Body of pancreas (tissue), 4 donors: ENCODE data around the gene AMOTL1. TPM values are rescaled to one million over a fixed set of nuclear protein-coding genes. Genes with fewer than 3 reads are reported as not detected.

Experiments
- ATAC-seq: fragments of 150-250 bp; one replicate; pipeline ENCODE4 v1.9.1; 2016
- DNase-seq, 4 donors: peaks; one replicate each; pipeline ENCODE4 v3.0.0-alpha.2; 2019
- H3K27ac ChIP-seq, 4 donors: fragments of 200-600 bp; sonication (generic); 1 replicate in 3 of 4; 2 replicates in 1 of 4; pipeline versions ENCODE4 v1.5.1 to v1.6.1; 2016 to 2019; ENCODE audit warnings: mild to moderate bottlenecking in 1 of 4, mixed read lengths in 1 of 4, moderate library complexity in 1 of 4
- H3K27me3 ChIP-seq, 2 donors: fragments of 200-600 bp; sonication (generic); one replicate each; pipeline ENCODE4 v1.6.0; 2016; ENCODE audit warnings: mild to moderate bottlenecking in 1 of 2
- H3K36me3 ChIP-seq, 2 donors: fragments of 200-600 bp; sonication (generic); replicated peaks in 1 of 2; 2 replicates each; pipeline ENCODE4 v1.5.1; 2016; ENCODE audit warnings: low read depth in 2 of 2; ENCODE audit not compliant: insufficient read depth in 1 of 2
- H3K4me1 ChIP-seq: fragments of 200-600 bp; sonication (generic); one replicate; pipeline ENCODE4 v1.6.0; 2016
- H3K4me3 ChIP-seq, 2 donors: fragments of 200-600 bp; sonication (generic); 1 replicate in 1 of 2; 2 replicates in 1 of 2; pipeline ENCODE4 v1.5.1; 2016 to 2019
- H3K9me3 ChIP-seq, 3 donors: fragments of 200-600 bp; sonication (generic); 1 replicate in 2 of 3; 2 replicates in 1 of 3; pipeline ENCODE4 v1.5.1; 2016
- POLR2A ChIP-seq, 3 donors: fragments of 450-650 bp; IDR thresholded peaks; one replicate each; pipeline ENCODE4 v1.6.1; 2016; ENCODE audit warnings: antibody characterized with exemption in 3 of 3, mild to moderate bottlenecking in 2 of 3
- WGBS, 2 donors: methylation state at CpG; one replicate each; pipeline ENCODE4 v1.1.5; 2017; 5-methylcytosine and 5-hydroxymethylcytosine counted together
- intact Hi-C: fragments of 100-400 bp; cut with DNase I; formaldehyde crosslinking; loops from one replicate; pipeline ENCODE4 v1.15.1; 2023
- total RNA-seq, 2 donors: library from RNA; depleted of rRNA; stranded (reverse); fragments of >200 nt; gene quantifications; one replicate each; pipeline ENCODE4 v1.1.0, GENCODE V29; 2016
- TF ChIP-seq, protein P1 (sequence below), 7 experiments: fragments of 450-650 bp in 4 of 7; fragments of 200-600 bp in 3 of 7; sonication (generic) in 3 of 7; IDR thresholded peaks; one replicate each; pipeline ENCODE4 v1.5.1; 2016 to 2019; ENCODE audit warnings: antibody characterized with exemption in 7 of 7

AMOTL1 gene
- total RNA-seq, 2 donors from 2014 or later = 20.4 to 21.5 TPM

- Histone ChIP-seq H3K27ac (no peak overlapping the region), H3K27me3 (no peaks in the 10 kb centered on the region), H3K9me3 (no peaks in the 10 kb centered on the region), H3K4me1 (no peaks in the 10 kb centered on the region), H3K36me3 (no peaks in the 10 kb centered on the region), H3K4me3 (no peak overlapping the region)
- TF ChIP-seq POLR2A (IDR thresholded peaks at IDR 0.05) = no peak
- TF ChIP-seq, protein P1, sequence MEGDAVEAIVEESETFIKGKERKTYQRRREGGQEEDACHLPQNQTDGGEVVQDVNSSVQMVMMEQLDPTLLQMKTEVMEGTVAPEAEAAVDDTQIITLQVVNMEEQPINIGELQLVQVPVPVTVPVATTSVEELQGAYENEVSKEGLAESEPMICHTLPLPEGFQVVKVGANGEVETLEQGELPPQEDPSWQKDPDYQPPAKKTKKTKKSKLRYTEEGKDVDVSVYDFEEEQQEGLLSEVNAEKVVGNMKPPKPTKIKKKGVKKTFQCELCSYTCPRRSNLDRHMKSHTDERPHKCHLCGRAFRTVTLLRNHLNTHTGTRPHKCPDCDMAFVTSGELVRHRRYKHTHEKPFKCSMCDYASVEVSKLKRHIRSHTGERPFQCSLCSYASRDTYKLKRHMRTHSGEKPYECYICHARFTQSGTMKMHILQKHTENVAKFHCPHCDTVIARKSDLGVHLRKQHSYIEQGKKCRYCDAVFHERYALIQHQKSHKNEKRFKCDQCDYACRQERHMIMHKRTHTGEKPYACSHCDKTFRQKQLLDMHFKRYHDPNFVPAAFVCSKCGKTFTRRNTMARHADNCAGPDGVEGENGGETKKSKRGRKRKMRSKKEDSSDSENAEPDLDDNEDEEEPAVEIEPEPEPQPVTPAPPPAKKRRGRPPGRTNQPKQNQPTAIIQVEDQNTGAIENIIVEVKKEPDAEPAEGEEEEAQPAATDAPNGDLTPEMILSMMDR (IDR thresholded peaks at IDR 0.05) = no peak
- DNase-seq = no peak
- no peak for ATAC-seq
- WGBS, 2 donors = 75 to 77% methylated on average over 3 of the region's 3 CpGs
- intact Hi-C loops = no loop called here
These were observed 9.5 kb upstream of the AMOTL1 start for GRCh38 chr11:94758666-94759065.

GRCh38 chr11:94759522-94759921 lies 8.6 kb upstream of the AMOTL1 start:
- intact Hi-C loops = no loop called here
- H3K36me3 ChIP-seq = no peaks in the 10 kb centered on the region
- no peaks in the 10 kb centered on the region for H3K9me3 ChIP-seq
- H3K4me1 ChIP-seq = no peaks in the 10 kb centered on the region
- 89 to 90% methylated on average over 2 of the region's 2 CpGs for whole genome bisulfite sequencing, 2 donors
- no peaks in the 10 kb centered on the region for H3K27me3 ChIP-seq
- no peak for DNase-seq
- TF ChIP-seq, protein P1 (IDR thresholded peaks at IDR 0.05) = no peak
- TF ChIP-seq POLR2A (IDR thresholded peaks at IDR 0.05) = no peak
- H3K27ac ChIP-seq = no peak overlapping the region
- H3K4me3 ChIP-seq = no peak overlapping the region
- no peak for ATAC-seq

GRCh38 chr11:94760296-94760695 lies 7.9 kb upstream of the AMOTL1 start:
- intact Hi-C loops = no loop called here
- H3K27me3 ChIP-seq = no peaks in the 10 kb centered on the region
- H3K4me1 ChIP-seq = no peaks in the 10 kb centered on the region
- H3K36me3 ChIP-seq = no peaks in the 10 kb centered on the region
- H3K27ac ChIP-seq = no peak overlapping the region
- no peak for ATAC-seq
- DNase-seq = no peak
- H3K9me3 ChIP-seq = no peaks in the 10 kb centered on the region
- H3K4me3 ChIP-seq = no peak overlapping the region
- no peak for TF ChIP-seq POLR2A (IDR thresholded peaks at IDR 0.05)
- TF ChIP-seq, protein P1 (IDR thresholded peaks at IDR 0.05) = no peak

- DNase-seq (peak in 2 of 4 donors; percentile 32 to 39), ATAC-seq (peak; percentile 33)
- Histone ChIP-seq H3K36me3 (no peaks in the 10 kb centered on the region), H3K4me3 (no peak overlapping the region), H3K27ac (no peak overlapping the region), H3K9me3 (no peaks in the 10 kb centered on the region), H3K4me1 (peaks cover under 1% of the 10 kb centered on the region), H3K27me3 (no peaks in the 10 kb centered on the region)
- WGBS, 2 donors = 77 to 93% methylated on average over 1 of the region's 1 CpG
- intact Hi-C loops = no loop called here
- TF ChIP-seq POLR2A (IDR thresholded peaks at IDR 0.05) = no peak
- TF ChIP-seq, protein P1 (IDR thresholded peaks at IDR 0.05) = peak in 6 of 7 experiments; percentile 22 to 61 (median 44)
These were observed 5.9 kb upstream of the AMOTL1 start for GRCh38 chr11:94762208-94762607.

GRCh38 chr11:94762995-94763394 lies 5.2 kb upstream of the AMOTL1 start:
- Histone ChIP-seq H3K27me3 (no peaks in the 10 kb centered on the region), H3K4me3 (no peak overlapping the region), H3K9me3 (no peaks in the 10 kb centered on the region), H3K27ac (no peak overlapping the region), H3K36me3 (no peaks in the 10 kb centered on the region), H3K4me1 (peaks cover 7% of the 10 kb centered on the region)
- 69 to 70% methylated on average over 2 of the region's 2 CpGs for WGBS, 2 donors
- ATAC-seq (no peak), DNase-seq (no peak)
- TF ChIP-seq POLR2A (IDR thresholded peaks at IDR 0.05) = no peak
- TF ChIP-seq, protein P1 (IDR thresholded peaks at IDR 0.05) = no peak
- intact Hi-C loops = no loop called here
